HEK293T (cell line): ENCODE data around the gene SCMH1.

ENCODE experiments used
- ARNT ChIP-seq: fragments of 450-650 bp; IDR thresholded peaks from 2 replicates; pipeline ENCODE4 v1.6.1; 2017; ENCODE audit warnings: mild to moderate bottlenecking
- FOXM1 ChIP-seq: fragments of 450-650 bp; IDR thresholded peaks from 2 replicates; pipeline ENCODE4 v1.6.1; 2017; ENCODE audit warnings: mild to moderate bottlenecking, borderline replicate concordance
- NFRKB ChIP-seq: fragments of 450-650 bp; IDR thresholded peaks from 2 replicates; pipeline ENCODE4 v1.6.1; 2016; ENCODE audit warnings: mild to moderate bottlenecking, moderate library complexity
- TARDBP ChIP-seq: fragments of 450-650 bp; IDR thresholded peaks from 2 replicates; pipeline ENCODE4 v1.6.1; 2016

GRCh38 chr1:41161846-41162245, 80.3 kb downstream of the SCMH1 start:
- no peak for TF ChIP-seq TARDBP
- no peak for TF ChIP-seq FOXM1
- no peak for TF ChIP-seq ARNT
- TF ChIP-seq NFRKB = no peak
